GM19043 (cell line): ENCODE measurements around the gene SRCAP.

Experiments used
- ATAC-seq: cut with Tn5 transposase; IDR thresholded peaks from one replicate; pipeline ENCODE4 v1.9.1; 2021; ENCODE audit warnings: low read depth; ENCODE audit not compliant: unreplicated experiment

The SRCAP gene

DNA sequence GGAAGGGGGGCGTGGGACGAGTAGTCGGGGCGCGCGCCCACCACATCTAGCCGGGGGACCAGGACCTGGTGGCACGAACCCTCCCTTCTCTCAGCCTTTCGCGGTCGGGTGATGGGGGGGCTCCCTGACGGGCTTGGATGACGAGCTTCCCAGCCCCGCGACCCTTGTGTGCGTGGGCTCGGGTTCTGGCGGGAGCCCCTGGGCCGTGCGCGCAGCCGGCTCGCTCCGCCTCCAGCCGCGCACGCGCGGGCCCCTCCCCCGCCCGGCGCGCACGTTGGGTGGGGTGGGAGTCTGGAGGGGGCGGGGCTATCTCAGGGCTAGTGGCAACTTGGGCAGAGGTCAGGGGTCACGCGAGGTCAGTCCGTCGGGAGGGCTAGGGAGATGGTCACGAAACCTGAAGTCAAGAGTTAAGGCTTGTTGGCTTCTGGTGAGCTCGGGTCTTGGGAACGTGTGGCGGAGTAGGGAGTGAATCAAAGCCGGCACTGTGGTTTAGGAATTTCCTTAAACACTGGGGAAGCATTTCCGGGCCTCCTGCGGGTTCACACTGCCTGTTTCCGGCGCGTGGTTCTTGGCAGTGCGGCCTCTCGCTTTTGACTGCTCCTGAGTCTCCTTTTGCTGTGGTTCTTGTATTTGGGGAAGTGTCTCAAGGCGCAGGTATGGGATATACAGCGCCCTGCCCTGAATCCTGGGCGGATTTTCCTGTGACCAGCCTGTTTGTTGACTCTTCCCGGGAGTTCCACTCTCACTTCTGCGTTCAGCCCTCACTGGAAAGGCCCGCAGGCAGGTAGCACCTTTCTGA, at the start of gene SRCAP:
Gene SRCAP, plus strand, starts transcription at position 356 of the 799 bp plus-strand sequence. CDS start 1,654 bp downstream, outside the sequence.
- peak; percentile 26 for ATAC-seq

DNA sequence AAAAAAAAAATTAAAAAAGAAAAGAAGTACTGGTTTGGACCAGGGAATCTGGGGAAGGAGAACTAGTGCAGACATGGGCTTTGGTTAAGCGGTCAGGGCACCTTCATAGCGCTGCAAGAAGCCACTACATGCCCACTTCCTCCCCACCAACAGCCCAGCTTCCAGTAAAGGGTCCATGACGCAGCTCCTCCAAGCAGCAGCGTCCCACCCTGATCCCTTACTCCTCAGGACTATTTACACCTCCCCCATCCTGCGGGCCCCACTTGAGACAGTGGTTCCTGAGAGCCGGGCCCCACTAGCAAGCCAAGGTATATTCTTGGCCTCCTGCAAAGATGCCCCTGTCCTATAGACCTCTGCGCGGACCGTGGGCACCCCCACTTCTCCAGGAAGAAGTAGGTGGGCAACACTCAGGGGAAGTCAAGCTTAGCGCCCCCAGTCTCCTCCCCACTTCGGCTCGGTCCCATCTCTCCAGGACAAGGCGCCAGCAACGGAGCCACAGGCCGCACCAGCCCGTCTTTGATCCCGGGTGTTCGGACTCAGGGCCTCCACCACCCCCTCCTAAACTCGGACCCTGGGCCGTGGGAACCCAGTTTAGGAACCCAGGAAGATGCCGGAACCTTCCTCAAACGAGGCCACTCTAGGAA, 49.1 kb upstream of the SRCAP start:
- no peak for ATAC-seq

DNA sequence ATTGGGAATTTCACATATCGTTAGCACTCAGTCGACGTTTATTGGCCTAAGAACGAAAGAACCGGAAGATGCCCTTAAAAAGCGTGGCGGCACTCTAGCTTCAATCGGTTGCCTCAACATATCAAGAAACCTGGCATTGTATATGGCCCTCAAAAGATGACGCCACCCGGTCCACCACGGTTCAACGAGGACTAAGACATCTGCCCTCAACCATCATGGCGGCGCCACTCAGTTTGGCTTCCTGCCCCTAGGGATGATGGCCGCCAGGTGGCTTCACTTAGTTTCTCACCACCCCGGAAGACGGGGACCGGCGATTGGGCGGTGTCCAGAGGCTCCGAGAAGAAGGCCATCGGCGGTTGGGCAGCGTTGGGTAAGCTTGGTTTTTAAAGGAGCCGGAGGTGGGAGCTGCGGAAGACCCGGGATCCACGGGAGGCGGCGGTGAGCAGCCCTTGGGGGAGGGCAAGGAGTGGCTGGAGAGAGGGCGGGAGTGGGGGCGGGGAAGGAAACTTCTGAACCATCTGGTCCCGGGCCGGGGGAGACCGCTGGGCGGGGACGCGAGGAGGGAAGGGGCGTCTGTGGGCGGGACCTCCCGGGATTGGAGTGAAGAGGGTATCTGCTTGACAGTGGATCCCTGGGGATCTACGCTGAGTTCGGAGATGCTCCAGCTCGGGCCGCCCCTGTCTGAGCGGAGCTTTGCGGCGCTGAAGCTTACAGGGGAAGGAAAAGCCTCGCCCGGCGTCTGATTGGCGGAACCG, 48.4 kb upstream of the SRCAP start, which contains the start of gene PRR14:
Gene PRR14, plus strand, starts transcription at position 592 of the 755 bp plus-strand sequence. CDS start 686 bp downstream, outside the sequence.
- ATAC-seq: peak; percentile 78

DNA sequence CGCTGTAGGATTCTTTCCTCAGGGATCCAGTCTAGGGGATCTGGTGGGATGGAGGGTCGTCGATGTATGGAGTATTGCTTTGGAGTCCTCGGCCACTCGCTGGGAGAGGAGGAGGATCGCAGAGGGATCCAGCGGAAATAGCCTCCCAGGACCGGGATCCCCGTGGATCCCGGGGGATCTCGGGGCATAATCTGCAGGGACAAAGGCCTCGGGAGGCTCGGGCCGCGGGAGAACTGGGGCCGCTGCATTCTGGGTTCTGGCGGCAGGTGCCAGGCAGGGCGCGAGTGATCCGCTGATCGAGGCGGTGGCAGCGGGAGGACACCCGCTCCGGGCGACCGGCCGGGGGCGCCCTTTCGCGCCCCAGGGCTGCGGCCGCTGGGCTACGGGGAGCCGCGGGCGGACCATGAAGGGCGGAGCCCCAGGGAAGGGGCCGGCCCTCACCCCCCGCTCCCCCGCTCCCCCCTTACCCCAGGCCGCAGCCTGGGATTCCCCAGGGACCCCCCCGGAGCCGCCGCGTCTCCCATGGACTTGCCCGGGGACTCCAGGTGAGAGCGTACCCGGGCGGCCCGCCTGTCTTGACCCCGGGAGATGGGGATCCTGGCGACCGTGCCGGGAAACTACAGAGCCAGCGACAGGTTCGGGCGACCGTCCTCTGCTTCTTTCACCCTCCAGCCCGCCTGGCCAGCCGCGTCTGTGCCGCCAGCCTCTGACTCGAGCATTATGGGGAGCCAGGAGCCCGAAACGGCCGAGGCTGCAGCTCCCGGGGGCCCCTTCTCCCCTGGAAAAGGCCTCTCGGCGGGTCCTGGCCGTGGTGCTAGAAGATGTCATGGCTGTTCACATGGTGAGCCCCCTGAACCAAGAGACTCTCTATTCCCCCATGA, 47.6 kb upstream of the SRCAP start:
- no peak for ATAC-seq

DNA sequence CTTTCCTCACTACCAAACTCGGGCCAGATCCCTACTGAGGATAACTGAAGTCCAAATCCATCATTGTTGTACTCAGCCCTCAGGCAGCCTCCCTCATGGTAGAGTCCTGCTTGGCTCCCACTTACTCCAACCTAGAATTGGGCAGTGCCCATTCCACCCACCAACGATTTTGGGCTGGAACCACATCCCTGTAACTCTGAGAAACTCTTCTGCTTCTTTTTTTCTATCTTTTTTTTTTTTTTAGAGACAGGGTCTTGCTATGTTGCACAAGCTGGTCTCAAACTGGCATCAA, 47.0 kb upstream of the SRCAP start:
- no peak for ATAC-seq

DNA sequence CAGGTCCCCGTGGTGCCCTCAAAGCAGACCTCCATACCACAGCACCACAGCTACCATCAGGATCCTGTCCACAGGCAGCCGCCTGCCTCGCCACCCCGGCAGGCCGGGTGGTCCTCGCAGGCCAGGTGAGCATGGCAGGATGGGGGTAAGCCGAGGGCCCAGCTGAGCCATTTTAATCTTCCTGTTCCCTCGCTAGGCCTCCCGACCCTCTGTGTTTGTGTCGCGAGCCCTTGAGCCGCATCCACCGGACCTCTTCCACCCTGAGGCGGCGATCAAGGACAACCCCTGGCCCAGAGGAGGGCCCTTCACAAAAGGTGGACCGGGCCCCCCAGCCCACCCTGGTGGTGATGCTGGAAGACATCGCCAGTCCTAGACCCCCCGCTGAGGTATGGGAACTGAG, 46.3 kb upstream of the SRCAP start:
- no peak for ATAC-seq

DNA sequence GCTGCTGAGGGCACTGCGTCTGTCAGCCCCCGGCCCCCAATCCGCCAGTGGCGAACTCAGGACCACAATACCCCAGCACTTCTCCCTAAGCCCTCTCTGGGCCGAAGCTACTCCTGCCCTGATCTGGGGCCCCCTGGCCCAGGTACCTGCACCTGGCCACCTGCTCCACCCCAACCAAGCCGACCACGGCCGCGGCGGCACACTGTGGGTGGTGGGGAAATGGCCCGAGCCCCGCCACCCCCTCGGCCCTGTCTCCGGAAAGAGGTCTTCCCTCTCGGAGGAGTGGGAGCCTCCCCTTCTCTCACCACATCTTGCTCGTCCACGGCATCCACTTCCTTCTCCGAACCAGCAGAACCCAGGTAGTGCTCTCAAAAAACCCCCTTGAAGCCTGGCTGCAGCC, 44.1 kb upstream of the SRCAP start:
- ATAC-seq: no peak

DNA sequence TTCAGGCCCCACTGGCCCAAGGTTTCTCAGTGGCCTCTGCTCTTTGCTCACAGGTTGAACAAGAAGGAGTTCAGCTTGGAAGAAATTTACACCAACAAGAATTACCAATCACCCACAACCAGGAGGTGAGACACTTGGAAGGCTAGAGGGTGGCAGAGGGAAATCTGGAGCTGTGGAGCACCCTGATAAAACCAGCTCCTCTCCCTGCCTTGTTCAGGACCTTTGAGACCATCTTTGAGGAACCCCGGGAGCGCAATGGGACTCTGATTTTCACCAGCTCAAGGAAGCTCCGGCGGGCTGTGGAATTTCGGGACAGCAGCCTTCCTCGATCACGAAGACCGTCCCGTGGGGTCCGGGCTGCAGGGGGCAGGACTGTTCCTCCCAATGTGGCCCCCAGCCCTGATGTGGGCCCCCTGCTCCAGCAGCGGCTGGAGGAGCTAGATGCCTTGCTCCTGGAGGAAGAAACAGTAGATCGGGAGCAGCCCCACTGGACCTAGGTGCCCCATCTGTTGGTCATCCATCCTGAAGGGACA, 43.1 kb upstream of the SRCAP start:
- ATAC-seq: no peak

DNA sequence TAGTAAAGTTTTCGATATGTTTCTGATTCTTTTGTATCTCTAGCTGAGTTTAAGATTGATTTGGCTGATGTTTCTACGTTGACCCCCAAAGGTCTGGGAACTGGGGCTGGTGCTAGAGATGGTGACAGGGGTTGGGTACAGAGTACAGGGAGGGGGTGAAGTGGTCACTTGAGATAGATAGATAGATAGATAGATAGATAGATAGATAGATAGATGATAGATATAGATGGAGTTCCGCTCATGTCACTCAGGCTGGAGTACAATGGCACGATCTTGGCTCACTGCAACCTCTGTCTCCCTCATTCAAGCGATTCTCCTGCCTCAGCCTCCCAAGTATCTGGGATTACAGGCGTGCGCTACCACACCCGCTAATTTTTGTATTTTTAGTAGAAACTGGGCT, 42.6 kb upstream of the SRCAP start:
- no peak for ATAC-seq

DNA sequence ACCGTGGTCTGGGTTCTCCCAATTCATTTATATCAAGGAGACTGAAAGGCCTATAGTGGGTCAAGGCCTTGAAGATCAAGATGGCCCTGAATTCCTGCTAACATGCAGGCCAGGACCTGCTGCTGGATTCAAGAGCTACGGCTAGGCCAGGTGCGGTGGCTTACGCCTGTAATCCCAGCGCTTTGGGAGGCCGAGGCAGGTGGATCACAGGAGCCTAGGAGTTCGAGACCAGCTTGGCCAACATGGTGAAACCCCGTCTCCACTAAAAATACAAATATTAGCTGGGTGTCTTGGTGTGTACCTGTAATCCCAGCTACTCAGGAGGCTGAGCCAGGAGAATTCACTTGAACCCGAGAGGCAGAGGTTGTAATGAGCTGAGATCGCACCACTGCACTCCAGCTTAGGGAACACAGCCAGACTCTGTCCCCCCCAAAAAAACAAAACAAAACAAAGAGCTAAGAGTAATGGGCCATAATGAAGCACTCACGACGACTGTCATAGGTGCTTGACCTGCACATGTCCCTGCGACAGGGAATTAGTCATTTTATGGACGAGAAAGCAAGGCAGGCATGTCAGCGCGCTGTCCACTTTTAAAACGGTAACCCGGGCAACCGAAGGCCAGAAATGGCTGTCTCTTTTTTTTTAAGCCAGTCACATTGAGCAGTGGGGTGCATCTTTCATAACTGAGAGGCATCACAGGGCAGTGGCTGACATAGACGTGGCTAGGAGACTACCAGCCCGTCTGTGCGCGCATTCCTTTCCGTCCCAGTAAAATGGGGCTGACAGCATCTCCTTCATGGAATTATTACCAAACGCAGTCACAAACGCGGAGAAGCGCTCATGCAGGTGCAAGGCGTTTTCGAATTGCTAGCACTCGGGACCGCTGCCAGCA, 41.8 kb upstream of the SRCAP start:
- ATAC-seq: no peak

DNA sequence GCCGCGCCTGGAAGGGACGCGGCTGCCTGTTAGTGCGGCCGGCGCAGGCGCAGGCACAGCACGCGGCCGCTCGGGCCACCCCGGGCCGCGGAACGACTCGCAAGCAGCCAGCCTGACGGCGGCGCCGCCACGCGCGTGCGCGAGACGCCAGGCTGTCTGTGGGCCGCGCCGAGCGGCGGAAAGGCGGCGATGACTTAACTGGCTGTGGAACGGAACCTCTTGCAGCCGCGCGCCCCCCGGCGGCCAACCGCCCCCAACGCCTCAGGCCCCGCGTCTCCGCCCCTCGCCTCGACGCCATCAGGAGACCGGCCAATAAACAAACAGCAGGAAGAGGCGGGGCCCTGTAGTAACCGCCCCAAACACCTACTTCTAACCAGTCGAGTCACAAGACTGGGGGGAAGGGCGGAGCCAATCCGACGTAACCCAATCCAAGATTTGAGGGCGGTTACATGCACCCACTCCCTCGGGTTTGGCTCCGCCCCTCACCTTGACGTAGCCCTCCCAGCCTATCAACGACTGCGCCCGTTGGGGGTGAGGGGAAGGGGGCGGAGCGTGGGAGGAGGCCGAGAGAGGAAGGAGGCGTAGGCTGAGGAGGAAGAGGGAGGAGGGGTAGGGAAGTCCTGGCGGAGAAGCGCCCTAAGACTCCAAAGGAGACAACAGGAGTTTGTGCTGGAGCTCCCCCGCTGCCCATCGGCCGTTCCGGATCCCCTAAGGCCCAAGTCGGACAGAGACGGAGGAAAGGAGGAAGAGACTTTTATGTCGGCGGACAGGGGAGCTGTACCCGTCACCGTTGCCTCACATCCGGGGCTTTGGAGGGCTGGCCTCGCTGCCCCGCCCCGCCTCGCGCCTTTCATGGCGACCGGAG, 40.9 kb upstream of the SRCAP start, which contains the start of gene FBRS:
Gene FBRS, plus strand, starts transcription at position 566 of the 865 bp plus-strand sequence. CDS start 1,088 bp downstream, outside the sequence.
- ATAC-seq: peak; percentile 64

DNA sequence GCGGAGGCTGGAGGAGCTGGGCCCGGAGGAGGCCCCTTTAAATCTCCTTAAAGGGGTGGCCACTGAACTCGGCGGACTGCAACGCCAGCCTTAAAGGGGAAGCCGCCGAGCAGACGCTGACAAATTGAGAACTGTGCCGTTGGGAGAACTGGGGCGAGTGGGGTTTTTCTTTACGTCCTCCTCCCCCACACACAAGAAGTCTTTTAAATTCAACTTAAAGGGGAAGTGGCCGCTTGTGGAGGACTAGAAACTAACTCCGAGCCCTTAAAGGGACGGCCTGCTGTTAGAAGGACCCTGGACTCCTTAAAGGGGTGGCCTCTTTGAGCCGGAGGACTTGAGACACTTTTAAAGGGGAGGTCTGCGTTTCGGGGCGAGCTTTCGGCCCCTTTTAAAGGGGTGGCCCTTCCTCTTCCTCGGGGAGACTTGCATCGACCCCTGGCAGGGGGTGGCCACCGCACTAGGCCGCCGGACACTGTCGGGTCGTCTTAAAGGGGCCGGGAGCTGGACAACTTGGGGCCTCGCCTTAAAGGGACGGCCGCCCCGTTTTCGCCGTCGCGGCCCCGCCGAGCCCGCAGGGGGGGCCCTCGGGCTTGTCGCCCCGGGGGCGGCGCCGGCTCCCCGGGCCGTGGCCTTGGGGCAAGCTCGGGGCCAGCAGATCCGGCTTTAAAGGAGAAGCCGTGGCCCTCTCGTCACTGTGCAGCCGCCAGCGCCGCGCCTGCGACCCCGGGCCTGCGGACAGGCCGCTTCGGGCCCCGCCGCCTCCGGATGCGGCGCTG, 40.1 kb upstream of the SRCAP start:
- peak; percentile 26 for ATAC-seq

DNA sequence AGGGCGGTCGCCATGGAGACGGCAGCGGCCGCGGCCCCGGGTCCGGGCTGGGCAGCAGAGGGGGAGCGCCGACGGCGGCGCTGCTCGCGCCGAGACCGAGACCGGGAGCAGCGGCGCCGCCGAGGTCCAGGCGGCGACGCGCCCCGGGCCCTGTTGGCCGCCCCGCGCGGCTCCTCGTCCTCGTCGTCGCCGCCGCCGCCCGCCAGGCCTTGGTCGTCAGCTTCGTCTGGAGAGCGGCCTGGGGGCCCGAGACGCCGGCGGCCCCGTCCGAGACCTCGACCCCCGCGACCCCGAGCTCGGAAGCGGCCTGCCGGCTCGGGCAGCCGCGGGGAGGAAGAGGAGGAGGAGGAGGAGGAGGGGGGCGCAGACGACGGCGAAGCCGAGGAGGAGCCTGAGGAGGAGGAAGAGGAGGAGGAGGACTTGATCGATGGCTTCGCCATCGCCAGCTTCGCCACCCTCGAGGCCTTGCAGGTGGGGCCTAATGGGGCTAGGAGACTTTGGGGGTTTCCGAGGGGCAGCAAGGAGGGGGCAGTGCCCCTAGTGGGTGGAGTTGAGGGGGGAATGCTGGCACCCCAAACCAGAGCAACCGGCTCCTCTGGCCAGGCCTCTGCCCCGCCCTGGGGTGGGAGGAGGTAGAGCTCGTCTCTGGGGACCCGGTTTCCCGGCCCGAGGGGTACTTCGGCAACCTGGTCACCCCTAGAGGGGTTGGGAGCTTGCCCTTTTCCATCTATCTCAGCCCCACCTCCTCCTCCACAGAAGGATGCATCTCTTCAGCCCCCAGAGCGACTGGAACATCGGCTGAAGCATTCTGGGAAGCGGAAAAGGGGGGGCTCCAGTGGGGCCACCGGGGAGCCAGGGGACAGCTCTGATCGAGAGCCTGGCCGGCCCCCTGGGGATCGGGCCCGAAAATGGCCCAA, 39.2 kb upstream of the SRCAP start:
- no peak for ATAC-seq

DNA sequence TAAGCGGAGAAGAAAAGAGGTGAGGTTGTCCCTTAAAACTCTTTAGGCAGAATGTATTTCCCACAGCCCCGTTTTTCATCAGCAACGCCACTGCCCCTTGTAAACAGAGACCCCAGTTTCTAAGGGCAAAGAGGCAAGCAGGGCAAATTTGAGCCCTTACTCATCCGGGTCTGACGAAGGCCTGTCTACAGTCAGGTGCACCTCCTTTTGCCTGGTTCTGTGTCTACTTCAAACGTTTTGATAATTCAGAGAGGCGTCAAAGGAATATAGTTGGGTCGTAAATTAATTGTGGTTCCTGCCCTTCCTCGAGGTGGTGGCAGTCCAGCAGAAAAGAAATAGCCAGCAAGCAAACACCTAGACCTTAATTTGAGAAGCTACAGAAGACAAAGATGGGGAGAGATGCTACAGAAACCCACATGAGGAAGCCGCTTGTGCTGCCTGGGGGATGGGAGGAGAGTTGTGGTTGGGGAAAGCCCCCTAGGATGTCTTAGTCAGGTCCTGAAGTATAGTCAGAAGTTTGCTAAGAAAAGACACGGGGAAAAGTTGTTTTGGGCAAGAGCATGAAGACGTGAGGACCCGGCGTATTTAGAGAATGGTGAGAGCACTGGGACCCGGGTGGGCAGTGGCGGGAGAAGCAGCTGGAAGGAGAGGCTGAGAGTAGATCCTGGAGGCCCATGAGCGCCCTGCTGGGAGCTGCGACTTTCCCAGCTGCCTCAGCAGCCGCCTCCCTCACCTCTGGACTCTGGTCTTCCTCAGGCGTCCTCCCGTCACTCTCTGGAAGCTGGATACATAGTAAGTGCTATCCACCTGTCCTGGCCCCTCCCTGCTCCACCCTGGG, 38.3 kb upstream of the SRCAP start:
- no peak for ATAC-seq

DNA sequence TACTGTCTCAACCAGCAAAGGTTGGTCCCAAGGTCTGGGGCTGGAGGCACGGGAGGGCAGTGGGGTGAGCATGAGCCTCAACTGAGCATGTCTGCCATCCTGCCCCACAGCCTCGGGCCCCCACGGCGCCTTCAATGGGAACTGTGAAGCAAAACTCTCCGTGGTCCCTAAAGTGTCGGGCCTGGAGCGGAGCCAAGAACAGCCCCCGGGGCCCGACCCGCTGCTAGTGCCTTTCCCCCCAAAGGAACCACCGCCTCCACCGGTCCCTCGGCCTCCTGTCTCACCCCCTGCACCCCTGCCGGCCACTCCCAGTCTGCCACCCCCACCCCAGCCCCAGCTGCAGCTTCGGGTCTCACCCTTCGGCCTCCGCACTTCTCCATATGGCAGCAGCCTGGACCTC, 36.5 kb upstream of the SRCAP start:
- ATAC-seq: no peak

DNA sequence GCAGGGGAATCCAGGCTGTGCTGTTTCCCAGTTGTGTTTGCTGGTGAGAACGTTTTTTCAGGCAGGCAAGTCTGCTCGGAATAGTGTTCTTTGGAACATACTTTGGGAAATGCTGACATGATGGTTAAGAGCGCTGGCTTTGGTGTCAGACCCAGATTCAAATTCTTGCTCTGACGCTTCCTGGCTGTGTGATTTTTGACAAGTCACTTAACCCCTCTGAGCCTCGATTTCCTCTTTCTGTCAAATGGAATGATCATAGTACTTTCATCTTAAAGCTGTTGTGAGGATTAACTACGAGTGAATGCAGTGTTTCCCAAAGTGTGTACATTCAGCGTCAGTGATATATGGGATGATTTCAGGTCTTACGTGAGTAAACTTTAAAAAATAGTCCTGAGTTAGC, 35.9 kb upstream of the SRCAP start:
- ATAC-seq: no peak
